Adrenal gland (tissue), 5 donors: ENCODE results near the gene THSD7B.

Experiments
- POLR2A ChIP-seq, 2 donors: fragments of 450-650 bp; IDR thresholded peaks; one replicate each; pipeline ENCODE4 v1.6.1; 2017; ENCODE audit warnings: antibody characterized with exemption in 2 of 2, mild to moderate bottlenecking in 2 of 2, moderate library complexity in 1 of 2
- TF ChIP-seq, protein P1 (sequence below), 6 experiments: fragments of 450-650 bp in 4 of 6; fragments of 200-600 bp in 2 of 6; sonication (generic) in 1 of 6; IDR thresholded peaks; 1 replicate in 5 of 6; 2 replicates in 1 of 6; pipeline versions ENCODE4 v1.5.1 to v1.8.0; 2016 to 2021; ENCODE audit warnings: antibody characterized with exemption in 6 of 6, mild to moderate bottlenecking in 2 of 6, moderate library complexity in 1 of 6
- donor health status: DM: no; HTN: no; CAD: no.

GRCh38 chr2:137237055-137237454, 471.7 kb downstream of the THSD7B start:
- TF ChIP-seq, protein P1, sequence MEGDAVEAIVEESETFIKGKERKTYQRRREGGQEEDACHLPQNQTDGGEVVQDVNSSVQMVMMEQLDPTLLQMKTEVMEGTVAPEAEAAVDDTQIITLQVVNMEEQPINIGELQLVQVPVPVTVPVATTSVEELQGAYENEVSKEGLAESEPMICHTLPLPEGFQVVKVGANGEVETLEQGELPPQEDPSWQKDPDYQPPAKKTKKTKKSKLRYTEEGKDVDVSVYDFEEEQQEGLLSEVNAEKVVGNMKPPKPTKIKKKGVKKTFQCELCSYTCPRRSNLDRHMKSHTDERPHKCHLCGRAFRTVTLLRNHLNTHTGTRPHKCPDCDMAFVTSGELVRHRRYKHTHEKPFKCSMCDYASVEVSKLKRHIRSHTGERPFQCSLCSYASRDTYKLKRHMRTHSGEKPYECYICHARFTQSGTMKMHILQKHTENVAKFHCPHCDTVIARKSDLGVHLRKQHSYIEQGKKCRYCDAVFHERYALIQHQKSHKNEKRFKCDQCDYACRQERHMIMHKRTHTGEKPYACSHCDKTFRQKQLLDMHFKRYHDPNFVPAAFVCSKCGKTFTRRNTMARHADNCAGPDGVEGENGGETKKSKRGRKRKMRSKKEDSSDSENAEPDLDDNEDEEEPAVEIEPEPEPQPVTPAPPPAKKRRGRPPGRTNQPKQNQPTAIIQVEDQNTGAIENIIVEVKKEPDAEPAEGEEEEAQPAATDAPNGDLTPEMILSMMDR (IDR thresholded peaks at IDR 0.05), result no peak
- no peak for TF ChIP-seq POLR2A (IDR thresholded peaks at IDR 0.05)
